Inflammatory macrophage treated with lipopolysaccharide for 4 hours (primary cell): ENCODE measurements around the gene KCNB1.
"Not testable (repeated sequence)": the region's sequence is repeated elsewhere in the genome, so short reads cannot be mapped to it uniquely, and the experiment has no call there.

Source experiments
- DNase-seq: peaks from one replicate; pipeline ENCODE4 v3.0.0-alpha.2; 2020

Gene KCNB1

GRCh38 chr20:49431329-49431728, 51.1 kb downstream of the KCNB1 start:
- peak; percentile 27 for DNase-seq

- DNase-seq = no peak
These were observed 52.1 kb downstream of the KCNB1 start for GRCh38 chr20:49430320-49430719.

- no peak for DNase-seq
These were observed 54.5 kb downstream of the KCNB1 start for GRCh38 chr20:49427751-49428518.

GRCh38 chr20:49426873-49427272, 55.6 kb downstream of the KCNB1 start:
- no peak for DNase-seq

- DNase-seq = no peak
These were observed 56.1 kb downstream of the KCNB1 start for GRCh38 chr20:49426395-49426794.

- no peak for DNase-seq
These were observed 57.9 kb downstream of the KCNB1 start for GRCh38 chr20:49424536-49424935.

- DNase-seq = no peak
These were observed 60.3 kb downstream of the KCNB1 start for GRCh38 chr20:49422161-49422560.

- DNase-seq = no peak
These were observed 61.6 kb downstream of the KCNB1 start for GRCh38 chr20:49420811-49421295.

GRCh38 chr20:49420292-49420691, 62.2 kb downstream of the KCNB1 start:
- DNase-seq = no peak

GRCh38 chr20:49419785-49420184, 62.7 kb downstream of the KCNB1 start:
- DNase-seq = no peak

- DNase-seq = no peak
These were observed 63.7 kb downstream of the KCNB1 start for GRCh38 chr20:49418809-49419208.

- DNase-seq = no peak
These were observed 64.5 kb downstream of the KCNB1 start for GRCh38 chr20:49417843-49418555.

GRCh38 chr20:49415668-49416044, 66.8 kb downstream of the KCNB1 start:
- DNase-seq = no peak

- DNase-seq = no peak
These were observed 67.3 kb downstream of the KCNB1 start for GRCh38 chr20:49415005-49415667.

GRCh38 chr20:49413677-49414076, 68.8 kb downstream of the KCNB1 start:
- no peak for DNase-seq

- DNase-seq = no peak
These were observed 69.5 kb downstream of the KCNB1 start for GRCh38 chr20:49412953-49413352.

GRCh38 chr20:49412254-49412653, 70.2 kb downstream of the KCNB1 start:
- DNase-seq = no peak

GRCh38 chr20:49411221-49411925, 71.1 kb downstream of the KCNB1 start:
- no peak for DNase-seq

GRCh38 chr20:49409975-49410621, 72.4 kb downstream of the KCNB1 start:
- not testable (repeated sequence) for DNase-seq

GRCh38 chr20:49409302-49409974, 73.0 kb downstream of the KCNB1 start:
- no peak for DNase-seq

GRCh38 chr20:49408509-49409104, 73.9 kb downstream of the KCNB1 start:
- DNase-seq = no peak

- DNase-seq = no peak
These were observed 75.8 kb downstream of the KCNB1 start for GRCh38 chr20:49406666-49407065.
